ENCODE results near the gene SYNGR1.
A peak's percentile ranks its signal among the peaks of the same experiment; 100 is the strongest.

Gene SYNGR1

GRCh38 chr22:39303892-39304671 lies 45.7 kb upstream of the SYNGR1 start:
- no peak overlapping the region for H3K4me3 ChIP-seq (ENCODE audit: control insufficient read depth, low read depth, low read length)
- DNase-seq (ENCODE audit: low read depth) = no peak
- no peak for TF ChIP-seq CTCF (conservative IDR thresholded peaks at IDR 0.05; ENCODE audit: control insufficient read depth, insufficient read depth, low read depth, low read length)

DNA sequence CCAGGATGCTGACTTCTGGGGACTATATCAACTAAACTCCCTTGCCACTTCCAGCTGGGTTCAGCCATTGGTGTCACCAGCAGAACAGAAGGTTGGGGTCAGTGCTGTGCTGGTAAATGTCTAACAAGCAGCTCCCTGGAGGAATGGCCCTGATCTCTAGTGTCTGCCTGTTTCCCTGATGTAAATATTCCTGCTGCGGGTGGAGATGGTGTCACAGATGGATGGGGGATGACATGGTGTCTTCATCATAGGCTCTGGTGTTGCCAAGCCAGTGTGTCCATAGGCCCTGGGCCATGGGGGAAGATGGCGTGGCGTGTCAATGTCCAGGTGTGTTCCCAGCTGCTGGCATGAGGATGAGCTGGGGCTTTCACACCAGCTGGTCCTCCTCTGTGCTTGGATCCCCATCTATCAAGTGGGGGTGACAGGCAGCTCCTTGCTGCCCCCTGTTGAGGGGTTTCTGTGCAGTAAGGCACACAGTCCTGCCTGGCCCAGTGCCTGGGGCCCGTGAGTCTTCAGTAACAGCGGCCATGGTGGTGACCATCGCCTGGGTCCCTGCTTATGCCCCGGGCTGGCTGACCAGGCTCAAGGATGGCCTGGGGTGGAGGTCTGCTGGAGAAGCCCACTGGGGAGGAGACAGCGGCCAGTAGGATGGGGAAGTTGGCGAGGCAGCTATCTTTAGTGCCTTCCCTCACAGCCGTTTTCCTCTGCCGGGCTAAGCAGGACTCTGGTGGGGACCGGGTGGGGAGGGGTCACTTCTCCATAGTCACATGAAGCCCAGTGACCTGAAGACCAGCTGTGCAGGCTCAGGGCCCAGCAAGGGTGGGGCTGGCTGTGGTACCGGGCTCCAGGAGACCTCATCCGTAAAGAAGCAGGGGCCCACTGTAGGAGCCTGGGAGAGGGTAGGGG lies 43.1 kb upstream of the SYNGR1 start:
- TF ChIP-seq CTCF (conservative IDR thresholded peaks at IDR 0.05; ENCODE audit: control insufficient read depth, insufficient read depth, low read depth, low read length) = peak; percentile 33
- no peak for DNase-seq (ENCODE audit: low read depth)
- H3K4me3 ChIP-seq (ENCODE audit: control insufficient read depth, low read depth, low read length) = no peak overlapping the region

GRCh38 chr22:39308614-39309363 lies 41.0 kb upstream of the SYNGR1 start:
- peak overlapping the region; percentile 10 for H3K4me3 ChIP-seq (ENCODE audit: control insufficient read depth, low read depth, low read length)
- peak; percentile 1 for TF ChIP-seq CTCF (conservative IDR thresholded peaks at IDR 0.05; ENCODE audit: control insufficient read depth, insufficient read depth, low read depth, low read length)
- peak; percentile 90 for DNase-seq (ENCODE audit: low read depth)

DNA sequence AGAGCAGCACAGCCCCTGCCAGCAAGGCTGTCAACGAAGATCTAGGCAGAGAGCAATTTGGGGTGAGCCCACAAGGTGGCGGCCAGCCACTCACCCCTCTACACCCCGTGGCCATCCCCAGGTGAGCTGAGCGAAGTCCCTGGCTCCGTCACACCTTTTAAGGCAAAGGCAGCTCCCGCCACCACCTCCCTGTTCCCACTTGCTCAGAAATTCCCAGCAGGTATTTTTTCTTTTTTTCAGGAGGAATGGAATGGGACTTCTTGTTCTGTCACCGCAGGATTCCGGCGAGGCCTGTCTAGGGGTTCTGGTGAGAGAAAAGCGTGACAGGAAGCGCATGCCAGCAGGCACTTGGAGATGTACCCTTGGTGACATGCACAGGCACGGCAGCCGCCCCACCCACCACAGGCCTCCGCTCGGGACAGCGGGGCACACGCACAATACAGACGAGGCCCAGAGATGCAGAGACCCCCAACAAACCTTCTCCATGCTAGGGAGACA lies 40.4 kb upstream of the SYNGR1 start:
- DNase-seq (ENCODE audit: low read depth) = no peak
- H3K4me3 ChIP-seq (ENCODE audit: control insufficient read depth, low read depth, low read length) = no peak overlapping the region
- peak; percentile 27 for TF ChIP-seq CTCF (conservative IDR thresholded peaks at IDR 0.05; ENCODE audit: control insufficient read depth, insufficient read depth, low read depth, low read length)

- peak; percentile 71 for DNase-seq (ENCODE audit: low read depth)
- no peak overlapping the region for H3K4me3 ChIP-seq (ENCODE audit: control insufficient read depth, low read depth, low read length)
- TF ChIP-seq CTCF (conservative IDR thresholded peaks at IDR 0.05; ENCODE audit: control insufficient read depth, insufficient read depth, low read depth, low read length) = no peak
Measured at GRCh38 chr22:39309881-39310714, 39.7 kb upstream of the SYNGR1 start.
